ENCODE results near the gene MPZL1. TPM values are rescaled to one million over a fixed set of nuclear protein-coding genes. Genes with fewer than 3 reads are reported as not detected.

The MPZL1 gene
- total RNA-seq, 2 donors from 2014 or later = 17.2 to 20.9 TPM

DNA sequence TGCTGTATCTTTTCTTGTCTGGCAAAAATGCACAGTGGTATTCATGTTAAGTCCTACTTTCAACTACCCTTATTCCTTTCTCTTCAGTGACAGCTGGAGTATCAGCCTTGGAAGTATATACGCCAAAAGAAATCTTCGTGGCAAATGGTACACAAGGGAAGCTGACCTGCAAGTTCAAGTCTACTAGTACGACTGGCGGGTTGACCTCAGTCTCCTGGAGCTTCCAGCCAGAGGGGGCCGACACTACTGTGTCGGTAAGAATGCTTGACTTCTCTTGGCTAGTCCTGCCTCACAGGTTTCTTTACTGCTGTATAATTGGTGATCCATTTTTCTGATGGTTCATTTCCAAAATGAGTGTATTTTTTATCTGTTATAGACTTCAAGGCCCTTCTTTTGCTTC lies 43.7 kb downstream of the MPZL1 start:
- H3K27me3 Mint-ChIP-seq (ENCODE audit: low read depth) = no peaks in the 10 kb centered on the region
- no peaks in the 10 kb centered on the region for H3K9me3 Mint-ChIP-seq
- H3K27ac Mint-ChIP-seq = no peak overlapping the region
- DNase-seq (no peak), ATAC-seq (replicated peaks in 1 of 2) (no peak)
- peaks cover 22% of the 10 kb centered on the region for H3K4me1 Mint-ChIP-seq (ENCODE audit: low read depth)
- H3K36me3 Mint-ChIP-seq (ENCODE audit: insufficient read depth in 2 of 2) = peaks cover 9 to 12% of the 10 kb centered on the region in 2 donors
- no peak overlapping the region for H3K4me3 Mint-ChIP-seq

DNA sequence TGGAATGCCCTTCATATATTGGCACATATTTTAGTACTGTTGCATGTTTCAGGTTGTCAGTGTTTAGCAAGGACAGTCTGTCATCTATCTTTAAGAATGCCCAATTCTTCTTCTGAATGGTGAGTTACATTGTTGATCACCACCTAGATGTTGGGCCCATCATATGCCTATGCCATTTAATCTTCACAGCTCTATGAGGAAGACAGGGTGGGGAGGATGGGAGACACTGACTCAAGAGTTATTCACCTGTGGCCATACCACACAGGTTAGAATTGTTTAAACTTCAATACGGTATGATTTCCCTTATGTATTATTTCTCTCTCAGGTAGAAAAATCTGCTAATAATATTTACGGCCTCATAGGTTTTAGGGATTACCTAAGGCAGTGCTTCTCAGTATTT lies 44.8 kb downstream of the MPZL1 start:
- DNase-seq (no peak), ATAC-seq (replicated peaks in 1 of 2) (no peak)
- Mint-ChIP-seq H3K36me3 (ENCODE audit: insufficient read depth in 2 of 2) (peaks cover 11 to 12% of the 10 kb centered on the region in 2 donors), H3K4me1 (ENCODE audit: low read depth) (peaks cover 11% of the 10 kb centered on the region), H3K27ac (no peak overlapping the region), H3K4me3 (no peak overlapping the region), H3K9me3 (no peaks in the 10 kb centered on the region), H3K27me3 (ENCODE audit: low read depth) (no peaks in the 10 kb centered on the region)

GRCh38 chr1:167767761-167768160 lies 46.0 kb downstream of the MPZL1 start:
- Mint-ChIP-seq H3K27me3 (ENCODE audit: low read depth) (no peaks in the 10 kb centered on the region), H3K9me3 (no peaks in the 10 kb centered on the region), H3K36me3 (ENCODE audit: insufficient read depth in 2 of 2) (peaks cover 11 to 12% of the 10 kb centered on the region in 2 donors), H3K4me3 (no peak overlapping the region), H3K4me1 (ENCODE audit: low read depth) (no peaks in the 10 kb centered on the region), H3K27ac (no peak overlapping the region)
- DNase-seq = no peak
- ATAC-seq (replicated peaks in 1 of 2) = no peak

- Mint-ChIP-seq H3K4me1 (ENCODE audit: low read depth) (peaks cover 8% of the 10 kb centered on the region), H3K36me3 (ENCODE audit: insufficient read depth in 2 of 2) (peaks cover 11 to 18% of the 10 kb centered on the region in 2 donors), H3K27ac (no peak overlapping the region), H3K27me3 (ENCODE audit: low read depth) (no peaks in the 10 kb centered on the region), H3K4me3 (no peak overlapping the region), H3K9me3 (no peaks in the 10 kb centered on the region)
- ATAC-seq (replicated peaks in 1 of 2) (no peak), DNase-seq (no peak)
Observed at GRCh38 chr1:167770127-167770526, 48.3 kb downstream of the MPZL1 start.

- no peak overlapping the region for H3K27ac Mint-ChIP-seq
- peaks cover 13 to 17% of the 10 kb centered on the region in 2 donors for H3K36me3 Mint-ChIP-seq (ENCODE audit: insufficient read depth in 2 of 2)
- no peaks in the 10 kb centered on the region for H3K27me3 Mint-ChIP-seq (ENCODE audit: low read depth)
- H3K4me1 Mint-ChIP-seq (ENCODE audit: low read depth) = peaks cover 29% of the 10 kb centered on the region
- DNase-seq = no peak
- ATAC-seq (replicated peaks in 1 of 2) = no peak
- H3K4me3 Mint-ChIP-seq = no peak overlapping the region
- no peaks in the 10 kb centered on the region for H3K9me3 Mint-ChIP-seq
Observed at GRCh38 chr1:167772436-167772835, 50.7 kb downstream of the MPZL1 start.

GRCh38 chr1:167773516-167773915 lies 51.7 kb downstream of the MPZL1 start:
- Mint-ChIP-seq H3K36me3 (ENCODE audit: insufficient read depth in 2 of 2) (peaks cover 9 to 13% of the 10 kb centered on the region in 2 donors), H3K27ac (no peak overlapping the region)
- no peak for ATAC-seq (replicated peaks in 1 of 2)

GRCh38 chr1:167774710-167775109 lies 52.9 kb downstream of the MPZL1 start:
- no peak overlapping the region for H3K27ac Mint-ChIP-seq
- H3K9me3 Mint-ChIP-seq = peaks cover 2 to 3% of the 10 kb centered on the region in 2 donors
- H3K4me3 Mint-ChIP-seq = no peak overlapping the region
- peaks cover 8 to 20% of the 10 kb centered on the region in 2 donors for H3K36me3 Mint-ChIP-seq (ENCODE audit: insufficient read depth in 2 of 2)
- peaks cover 30% of the 10 kb centered on the region for H3K4me1 Mint-ChIP-seq (ENCODE audit: low read depth)
- ATAC-seq (replicated peaks in 1 of 2) = no peak
- H3K27me3 Mint-ChIP-seq (ENCODE audit: low read depth) = no peaks in the 10 kb centered on the region
- no peak for DNase-seq

More at GRCh38 chr1:167773516-167773915, 51.7 kb downstream of the MPZL1 start:
- no peak for DNase-seq
- peaks cover 0 to 1% of the 10 kb centered on the region in 2 donors for H3K9me3 Mint-ChIP-seq
- peaks cover 30% of the 10 kb centered on the region for H3K4me1 Mint-ChIP-seq (ENCODE audit: low read depth)
- H3K27me3 Mint-ChIP-seq (ENCODE audit: low read depth) = no peaks in the 10 kb centered on the region
- no peak overlapping the region for H3K4me3 Mint-ChIP-seq

GRCh38 chr1:167775178-167775577 lies 53.4 kb downstream of the MPZL1 start:
- no peaks in the 10 kb centered on the region for H3K27me3 Mint-ChIP-seq (ENCODE audit: low read depth)
- H3K4me1 Mint-ChIP-seq (ENCODE audit: low read depth) = peaks cover 30% of the 10 kb centered on the region
- H3K27ac Mint-ChIP-seq = no peak overlapping the region
- ATAC-seq (replicated peaks in 1 of 2) (no peak), DNase-seq (no peak)
- H3K36me3 Mint-ChIP-seq (ENCODE audit: insufficient read depth in 2 of 2) = peaks cover 6 to 21% of the 10 kb centered on the region in 2 donors
- H3K4me3 Mint-ChIP-seq = no peak overlapping the region
- H3K9me3 Mint-ChIP-seq = peaks cover 2 to 3% of the 10 kb centered on the region in 2 donors

DNA sequence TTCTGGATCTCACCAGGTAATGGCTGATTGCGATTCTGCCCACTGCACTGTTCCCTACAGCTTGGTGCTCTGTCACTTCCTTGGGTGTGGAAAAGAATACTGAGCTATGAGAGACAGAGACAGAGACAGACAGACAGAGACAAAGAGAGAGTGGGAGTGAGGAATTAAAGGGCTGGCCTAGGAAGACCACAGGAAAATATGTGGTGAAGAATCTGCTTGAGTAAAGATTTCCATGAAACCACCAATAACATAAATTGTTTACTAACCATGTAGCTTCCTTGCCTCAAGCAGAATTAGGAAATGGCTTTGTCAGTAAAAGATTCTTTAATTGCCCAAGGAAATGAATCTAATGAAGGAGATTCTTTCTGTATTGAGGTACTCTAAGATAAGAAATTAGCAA lies 54.4 kb downstream of the MPZL1 start:
- Mint-ChIP-seq H3K4me3 (no peak overlapping the region), H3K27ac (no peak overlapping the region), H3K4me1 (ENCODE audit: low read depth) (peaks cover 30% of the 10 kb centered on the region), H3K27me3 (ENCODE audit: low read depth) (no peaks in the 10 kb centered on the region), H3K36me3 (ENCODE audit: insufficient read depth in 2 of 2) (peaks cover 5 to 22% of the 10 kb centered on the region in 2 donors), H3K9me3 (peaks cover 2 to 8% of the 10 kb centered on the region in 2 donors)
- DNase-seq = no peak
- ATAC-seq (replicated peaks in 1 of 2) = no peak

DNA sequence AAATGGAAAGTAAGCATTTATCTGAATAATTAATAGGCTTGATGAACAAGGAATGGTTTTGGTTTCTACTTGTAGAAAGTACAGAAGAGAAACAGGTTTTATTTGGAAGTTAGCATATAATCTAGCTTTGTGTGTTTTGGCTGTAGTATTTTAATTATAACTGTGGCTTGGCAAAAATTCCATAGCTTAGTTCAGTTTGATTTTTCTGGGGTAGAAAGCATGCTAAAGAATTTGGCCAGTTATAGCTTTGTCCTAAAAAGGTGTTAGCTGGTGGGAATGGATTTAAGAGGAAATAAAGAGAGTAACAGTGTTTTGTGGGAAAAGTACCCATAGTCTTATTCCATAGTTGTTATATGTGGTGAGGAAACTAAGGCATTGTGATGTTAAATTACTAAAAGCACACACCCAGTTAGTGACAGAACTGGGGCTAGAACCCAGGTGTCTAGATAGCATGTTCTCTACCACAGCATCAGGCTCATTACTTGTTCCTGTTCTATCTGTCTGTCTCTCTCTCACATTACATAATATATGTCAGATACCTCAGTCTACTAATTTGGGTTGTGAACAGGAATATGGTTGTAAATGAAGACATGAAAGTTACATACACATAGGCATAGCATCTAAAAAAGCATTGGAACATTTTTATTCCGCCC lies 55.0 kb downstream of the MPZL1 start:
- peak overlapping the region; percentile 2 for H3K27ac Mint-ChIP-seq
- peaks cover 5 to 22% of the 10 kb centered on the region in 2 donors for H3K36me3 Mint-ChIP-seq (ENCODE audit: insufficient read depth in 2 of 2)
- H3K9me3 Mint-ChIP-seq = peaks cover 2 to 9% of the 10 kb centered on the region in 2 donors
- DNase-seq (no peak), ATAC-seq (replicated peaks in 1 of 2) (no peak)
- no peak overlapping the region for H3K4me3 Mint-ChIP-seq
- H3K27me3 Mint-ChIP-seq (ENCODE audit: low read depth) = no peaks in the 10 kb centered on the region
- H3K4me1 Mint-ChIP-seq (ENCODE audit: low read depth) = peaks cover 30% of the 10 kb centered on the region

- H3K4me3 Mint-ChIP-seq = no peak overlapping the region
- DNase-seq = no peak
Observed at GRCh38 chr1:167777269-167777650, 55.5 kb downstream of the MPZL1 start.

GRCh38 chr1:167781558-167781957 lies 59.8 kb downstream of the MPZL1 start:
- Mint-ChIP-seq H3K4me3 (no peak overlapping the region), H3K27ac (no peak overlapping the region), H3K27me3 (ENCODE audit: low read depth) (no peaks in the 10 kb centered on the region), H3K9me3 (peaks cover 2 to 9% of the 10 kb centered on the region in 2 donors), H3K36me3 (ENCODE audit: insufficient read depth in 2 of 2) (peaks cover 5 to 20% of the 10 kb centered on the region in 2 donors), H3K4me1 (ENCODE audit: low read depth) (peaks cover 9% of the 10 kb centered on the region)
- DNase-seq (no peak), ATAC-seq (replicated peaks in 1 of 2) (no peak)

More at GRCh38 chr1:167777269-167777650, 55.5 kb downstream of the MPZL1 start:
- no peaks in the 10 kb centered on the region for H3K27me3 Mint-ChIP-seq (ENCODE audit: low read depth)
- H3K36me3 Mint-ChIP-seq (ENCODE audit: insufficient read depth in 2 of 2) = peaks cover 5 to 24% of the 10 kb centered on the region in 2 donors
- H3K9me3 Mint-ChIP-seq = peaks cover 2 to 9% of the 10 kb centered on the region in 2 donors
- H3K4me1 Mint-ChIP-seq (ENCODE audit: low read depth) = peaks cover 30% of the 10 kb centered on the region
- H3K27ac Mint-ChIP-seq = peak overlapping the region; percentile 2
- ATAC-seq (replicated peaks in 1 of 2) = peak; percentile 36 to 49

- Mint-ChIP-seq H3K27ac (no peak overlapping the region), H3K27me3 (ENCODE audit: low read depth) (no peaks in the 10 kb centered on the region), H3K4me3 (no peak overlapping the region), H3K4me1 (ENCODE audit: low read depth) (no peaks in the 10 kb centered on the region), H3K9me3 (peaks cover 2 to 9% of the 10 kb centered on the region in 2 donors), H3K36me3 (ENCODE audit: insufficient read depth in 2 of 2) (peaks cover 5 to 22% of the 10 kb centered on the region in 2 donors)
- DNase-seq = no peak
- no peak for ATAC-seq (replicated peaks in 1 of 2)
Observed at GRCh38 chr1:167782946-167783345, 61.2 kb downstream of the MPZL1 start.
